DND-41 (cell line): Measurements from ENCODE around the gene PIPOX.

Experiments used
- ATAC-seq: fragments of 200-7000 bp; cut with Tn5 transposase; 3 replicates; pipeline ENCODE4 v1.9.1; 2021; ENCODE audit warnings: low read depth; ENCODE audit not compliant: insufficient read depth
- DNase-seq: peaks from one replicate; pipeline ENCODE4 v3.0.0-alpha.2; 2020
- H2AFZ ChIP-seq: 2 replicates; pipeline ENCODE4 v1.6.0; 2012; ENCODE audit warnings: low read depth, low read length
- H3K27ac ChIP-seq: 2 replicates; pipeline ENCODE4 v1.5.1; 2012; ENCODE audit warnings: low read length, inconsistent platforms
- H3K27me3 ChIP-seq: fragments of 200-600 bp; sonication (generic); 2 replicates; pipeline ENCODE4 v1.6.0; 2012; ENCODE audit warnings: low read length, mild to moderate bottlenecking, inconsistent platforms; ENCODE audit not compliant: insufficient read depth, poor library complexity
- H3K36me3 ChIP-seq: 2 replicates; pipeline ENCODE4 v1.5.1; 2012; ENCODE audit warnings: low read length, inconsistent platforms; ENCODE audit not compliant: insufficient read depth
- H3K4me1 ChIP-seq: 2 replicates; pipeline ENCODE4 v1.5.1; 2012; ENCODE audit warnings: mild to moderate bottlenecking, low read length; ENCODE audit not compliant: insufficient read depth
- H3K4me2 ChIP-seq: 2 replicates; pipeline ENCODE4 v1.6.0; 2012; ENCODE audit warnings: mild to moderate bottlenecking, moderate library complexity, low read length, inconsistent platforms; ENCODE audit not compliant: insufficient read depth
- H3K4me3 ChIP-seq, 2 experiments: fragments of 200-600 bp in 1 of 2; shearing (Covaris generic) in 1 of 2; 2 replicates each; pipeline ENCODE4 v1.5.1; 2012 to 2016; ENCODE audit warnings: inconsistent platforms in 2 of 2, low read length in 2 of 2, mild to moderate bottlenecking in 2 of 2, low read depth in 1 of 2, moderate library complexity in 1 of 2
- H3K79me2 ChIP-seq: 2 replicates; pipeline ENCODE4 v1.6.0; 2012; ENCODE audit warnings: low read length, inconsistent platforms; ENCODE audit not compliant: insufficient read depth
- H3K9ac ChIP-seq: 2 replicates; pipeline ENCODE4 v1.6.0; 2012; ENCODE audit warnings: low read depth, mild to moderate bottlenecking, inconsistent platforms, low read length, moderate library complexity
- H3K9me3 ChIP-seq: 2 replicates; pipeline ENCODE4 v1.5.1; 2012; ENCODE audit warnings: low read length, moderate library complexity, mild to moderate bottlenecking, inconsistent platforms; ENCODE audit not compliant: insufficient read depth, severe bottlenecking
- H4K20me1 ChIP-seq: 2 replicates; pipeline ENCODE4 v1.6.0; 2012; ENCODE audit warnings: low read length; ENCODE audit not compliant: insufficient read depth
- EZH2 ChIP-seq: IDR thresholded peaks from 3 replicates; pipeline ENCODE4 v1.6.1; 2012; ENCODE audit warnings: borderline replicate concordance, low read depth, mild to moderate bottlenecking, moderate library complexity, low read length, inconsistent platforms; ENCODE audit not compliant: severe bottlenecking
- TF ChIP-seq, protein P1 (sequence below): IDR thresholded peaks from 2 replicates; pipeline ENCODE4 v1.5.1; 2012; ENCODE audit warnings: borderline replicate concordance, low read length, moderate library complexity, mild to moderate bottlenecking; ENCODE audit not compliant: poor library complexity, severe bottlenecking; ENCODE audit errors: extremely low read depth

The PIPOX gene

DNA sequence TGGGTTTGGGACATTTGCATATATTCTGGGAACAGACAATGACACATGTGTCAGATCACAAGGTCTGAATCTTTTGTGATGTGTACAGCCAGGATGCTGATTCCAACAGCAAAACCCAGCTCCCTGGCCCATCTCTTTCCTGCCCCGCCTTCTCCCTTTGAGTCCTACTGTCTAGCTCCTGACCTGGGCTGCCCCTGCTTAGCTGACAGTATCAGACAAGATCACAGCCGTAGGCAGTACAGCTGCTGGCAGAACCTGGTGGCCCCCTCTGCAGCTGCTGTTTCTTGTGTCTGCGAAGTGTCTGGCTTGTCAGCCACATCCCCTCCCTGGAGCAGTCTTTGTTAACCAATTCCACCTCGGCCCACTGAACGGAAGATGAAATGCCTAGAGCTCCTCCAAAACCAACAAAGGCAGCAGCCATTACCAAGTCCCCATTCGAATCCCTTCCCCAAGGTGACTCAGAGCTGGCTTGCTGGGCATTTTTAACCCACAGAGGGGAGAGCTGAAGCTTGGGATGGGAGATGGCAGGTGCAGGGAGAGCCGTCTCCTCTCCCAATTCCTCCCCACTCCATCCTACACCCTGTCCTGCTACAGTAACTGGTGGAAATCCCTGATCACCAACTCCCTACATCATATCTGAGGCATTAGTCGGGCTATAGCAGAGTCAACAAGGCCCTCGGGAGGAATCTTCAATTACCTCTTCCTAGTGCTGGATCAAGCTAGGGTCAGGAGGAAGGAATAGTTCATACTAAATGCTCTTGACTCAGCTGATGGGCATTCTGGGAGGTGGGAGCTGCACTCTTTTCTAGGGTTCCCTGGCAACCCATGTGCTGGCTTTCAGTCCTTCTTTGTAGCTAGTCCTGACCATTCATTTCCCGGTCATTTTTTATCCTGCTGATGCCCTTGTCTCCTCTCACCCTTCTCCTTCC is 5.8 kb downstream of the PIPOX start:
- no peak for TF ChIP-seq EZH2
- TF ChIP-seq, protein P1, sequence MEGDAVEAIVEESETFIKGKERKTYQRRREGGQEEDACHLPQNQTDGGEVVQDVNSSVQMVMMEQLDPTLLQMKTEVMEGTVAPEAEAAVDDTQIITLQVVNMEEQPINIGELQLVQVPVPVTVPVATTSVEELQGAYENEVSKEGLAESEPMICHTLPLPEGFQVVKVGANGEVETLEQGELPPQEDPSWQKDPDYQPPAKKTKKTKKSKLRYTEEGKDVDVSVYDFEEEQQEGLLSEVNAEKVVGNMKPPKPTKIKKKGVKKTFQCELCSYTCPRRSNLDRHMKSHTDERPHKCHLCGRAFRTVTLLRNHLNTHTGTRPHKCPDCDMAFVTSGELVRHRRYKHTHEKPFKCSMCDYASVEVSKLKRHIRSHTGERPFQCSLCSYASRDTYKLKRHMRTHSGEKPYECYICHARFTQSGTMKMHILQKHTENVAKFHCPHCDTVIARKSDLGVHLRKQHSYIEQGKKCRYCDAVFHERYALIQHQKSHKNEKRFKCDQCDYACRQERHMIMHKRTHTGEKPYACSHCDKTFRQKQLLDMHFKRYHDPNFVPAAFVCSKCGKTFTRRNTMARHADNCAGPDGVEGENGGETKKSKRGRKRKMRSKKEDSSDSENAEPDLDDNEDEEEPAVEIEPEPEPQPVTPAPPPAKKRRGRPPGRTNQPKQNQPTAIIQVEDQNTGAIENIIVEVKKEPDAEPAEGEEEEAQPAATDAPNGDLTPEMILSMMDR = no peak
- Histone ChIP-seq H3K4me1 (peaks cover 24% of the 10 kb centered on the region), H2AFZ (peak overlapping the region; percentile 67), H3K4me3 (peak overlapping the region in 1 of 2 experiments; percentile 31; a peak in 2 of 4 replicates), H3K27ac (peak overlapping the region; percentile 84), H3K4me2 (peak overlapping the region; percentile 55), H4K20me1 (no peaks in the 10 kb centered on the region), H3K9ac (peak overlapping the region; percentile 50), H3K9me3 (no peaks in the 10 kb centered on the region), H3K79me2 (no peaks in the 10 kb centered on the region), H3K27me3 (no peaks in the 10 kb centered on the region), H3K36me3 (no peaks in the 10 kb centered on the region)
- DNase-seq (peak; percentile 91), ATAC-seq (peak; percentile 99)

DNA sequence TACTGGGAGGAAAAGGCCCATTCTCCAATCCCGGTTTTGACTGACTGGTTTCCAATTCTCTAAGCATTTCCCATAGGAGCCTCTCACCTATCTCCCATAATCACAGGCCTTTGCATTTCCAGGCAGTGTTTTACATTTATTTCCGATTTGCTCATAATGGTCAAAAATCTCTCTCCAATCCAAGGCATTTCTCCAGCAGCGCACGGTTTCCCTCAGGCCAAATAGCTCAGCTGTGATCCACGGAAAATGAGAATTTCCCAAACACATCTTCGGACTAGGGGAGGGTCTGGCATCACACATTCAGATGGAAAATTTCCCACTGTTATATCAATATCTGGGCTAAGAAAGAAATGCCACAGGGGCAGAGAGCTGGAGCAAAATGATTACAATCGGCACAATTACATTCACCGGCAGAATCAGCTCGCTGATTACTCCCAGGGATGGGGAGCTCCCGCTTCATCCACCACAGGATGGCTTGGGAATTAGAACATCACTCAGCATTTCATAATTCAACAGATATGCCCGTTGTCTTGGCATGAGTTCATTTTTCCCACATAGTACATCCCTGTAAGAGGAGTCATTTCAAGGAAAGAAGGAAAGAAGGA is 6.7 kb downstream of the PIPOX start:
- H3K4me2 ChIP-seq = 0 out of 2 replicates have a peak overlapping the region, but pooled peaks have one; percentile 55
- H3K36me3 ChIP-seq = no peaks in the 10 kb centered on the region
- H3K9me3 ChIP-seq = no peaks in the 10 kb centered on the region
- H3K27ac ChIP-seq = peak overlapping the region; percentile 84
- peaks cover 24% of the 10 kb centered on the region for H3K4me1 ChIP-seq
- no peaks in the 10 kb centered on the region for H3K27me3 ChIP-seq
- TF ChIP-seq, protein P1 = no peak
- TF ChIP-seq EZH2 = no peak
- no peak overlapping the region for H3K9ac ChIP-seq
- H4K20me1 ChIP-seq = no peaks in the 10 kb centered on the region
- no peak for DNase-seq
- no peak for ATAC-seq
- H3K4me3 ChIP-seq = no peak overlapping the region
- no peaks in the 10 kb centered on the region for H3K79me2 ChIP-seq
- 0 out of 2 replicates have a peak overlapping the region, but pooled peaks have one; percentile 67 for H2AFZ ChIP-seq

DNA sequence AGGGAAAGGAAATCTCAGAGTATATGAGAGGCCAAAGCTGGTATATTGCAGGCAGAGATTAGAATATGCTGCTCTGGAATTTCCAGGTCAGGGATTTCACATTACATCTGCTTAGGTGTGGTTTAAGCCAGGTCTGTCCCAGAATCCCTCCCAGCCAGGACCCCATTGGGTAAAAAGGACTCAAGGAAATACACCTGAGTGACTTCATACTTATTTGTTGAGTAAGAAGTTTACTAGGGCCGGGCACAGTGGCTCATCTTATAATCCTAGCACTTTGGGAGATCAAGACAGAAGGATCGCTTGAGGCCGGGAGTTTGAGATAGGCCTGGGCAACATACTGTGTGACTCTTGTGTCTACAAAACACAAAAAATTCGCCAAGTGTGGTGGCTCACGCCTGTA is 7.2 kb downstream of the PIPOX start:
- Histone ChIP-seq H3K79me2 (no peaks in the 10 kb centered on the region), H3K9ac (no peak overlapping the region), H3K36me3 (no peaks in the 10 kb centered on the region), H3K4me3 (no peak overlapping the region), H4K20me1 (no peaks in the 10 kb centered on the region), H3K27ac (no peak overlapping the region), H2AFZ (no peak overlapping the region), H3K27me3 (no peaks in the 10 kb centered on the region), H3K9me3 (no peaks in the 10 kb centered on the region), H3K4me2 (no peak overlapping the region), H3K4me1 (peaks cover 24% of the 10 kb centered on the region)
- TF ChIP-seq, protein P1 = no peak
- no peak for TF ChIP-seq EZH2
- no peak for ATAC-seq
- DNase-seq = no peak
